DOHH2 (cell line): ENCODE measurements around the gene TTC7B.

Experiments
- EZH2phosphoT487 ChIP-seq: fragments of 200-600 bp; sonication (generic); IDR thresholded peaks from 2 replicates; pipeline ENCODE4 v1.6.1; 2017; ENCODE audit warnings: borderline replicate concordance, mild to moderate bottlenecking, antibody characterized with exemption, low read length, moderate library complexity, mixed read lengths
- TF ChIP-seq, protein P1 (sequence below): fragments of 200-600 bp; sonication (generic); IDR thresholded peaks from one replicate; pipeline ENCODE4 v1.5.1; 2014; ENCODE audit warnings: antibody characterized with exemption, mild to moderate bottlenecking, low read depth, low read length; ENCODE audit not compliant: poor library complexity, severe bottlenecking

DNA sequence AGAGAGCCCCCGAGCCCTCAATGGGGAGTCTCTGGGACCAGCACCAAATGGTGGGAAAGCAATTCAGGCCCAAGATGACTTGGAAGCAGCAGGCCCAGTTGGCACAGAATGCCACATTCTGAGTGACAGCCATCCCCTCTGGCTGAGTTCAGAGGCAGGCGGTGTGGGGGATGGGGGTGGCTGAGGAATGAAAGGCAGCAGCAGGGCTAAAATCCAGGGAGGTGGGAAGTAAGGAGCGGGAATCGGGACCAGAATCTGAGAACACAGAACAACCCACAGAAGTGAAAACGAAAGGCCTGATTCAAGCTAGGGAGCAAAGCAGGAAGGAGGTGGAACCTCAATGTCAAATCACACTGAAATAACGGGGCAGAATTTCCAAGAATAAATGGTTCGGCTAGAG lies 248.2 kb downstream of the TTC7B start:
- TF ChIP-seq, protein P1, sequence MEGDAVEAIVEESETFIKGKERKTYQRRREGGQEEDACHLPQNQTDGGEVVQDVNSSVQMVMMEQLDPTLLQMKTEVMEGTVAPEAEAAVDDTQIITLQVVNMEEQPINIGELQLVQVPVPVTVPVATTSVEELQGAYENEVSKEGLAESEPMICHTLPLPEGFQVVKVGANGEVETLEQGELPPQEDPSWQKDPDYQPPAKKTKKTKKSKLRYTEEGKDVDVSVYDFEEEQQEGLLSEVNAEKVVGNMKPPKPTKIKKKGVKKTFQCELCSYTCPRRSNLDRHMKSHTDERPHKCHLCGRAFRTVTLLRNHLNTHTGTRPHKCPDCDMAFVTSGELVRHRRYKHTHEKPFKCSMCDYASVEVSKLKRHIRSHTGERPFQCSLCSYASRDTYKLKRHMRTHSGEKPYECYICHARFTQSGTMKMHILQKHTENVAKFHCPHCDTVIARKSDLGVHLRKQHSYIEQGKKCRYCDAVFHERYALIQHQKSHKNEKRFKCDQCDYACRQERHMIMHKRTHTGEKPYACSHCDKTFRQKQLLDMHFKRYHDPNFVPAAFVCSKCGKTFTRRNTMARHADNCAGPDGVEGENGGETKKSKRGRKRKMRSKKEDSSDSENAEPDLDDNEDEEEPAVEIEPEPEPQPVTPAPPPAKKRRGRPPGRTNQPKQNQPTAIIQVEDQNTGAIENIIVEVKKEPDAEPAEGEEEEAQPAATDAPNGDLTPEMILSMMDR: no peak
- no peak for TF ChIP-seq EZH2phosphoT487
